HG03196 (cell line): ENCODE results near the gene SURF4.
"Not testable (repeated sequence)": the region's sequence is repeated elsewhere in the genome, so short reads cannot be mapped to it uniquely, and the experiment has no call there.

Source experiments
- ATAC-seq: cut with Tn5 transposase; IDR thresholded peaks from one replicate; pipeline ENCODE4 v1.9.1; 2021; ENCODE audit not compliant: unreplicated experiment

The SURF4 gene

DNA sequence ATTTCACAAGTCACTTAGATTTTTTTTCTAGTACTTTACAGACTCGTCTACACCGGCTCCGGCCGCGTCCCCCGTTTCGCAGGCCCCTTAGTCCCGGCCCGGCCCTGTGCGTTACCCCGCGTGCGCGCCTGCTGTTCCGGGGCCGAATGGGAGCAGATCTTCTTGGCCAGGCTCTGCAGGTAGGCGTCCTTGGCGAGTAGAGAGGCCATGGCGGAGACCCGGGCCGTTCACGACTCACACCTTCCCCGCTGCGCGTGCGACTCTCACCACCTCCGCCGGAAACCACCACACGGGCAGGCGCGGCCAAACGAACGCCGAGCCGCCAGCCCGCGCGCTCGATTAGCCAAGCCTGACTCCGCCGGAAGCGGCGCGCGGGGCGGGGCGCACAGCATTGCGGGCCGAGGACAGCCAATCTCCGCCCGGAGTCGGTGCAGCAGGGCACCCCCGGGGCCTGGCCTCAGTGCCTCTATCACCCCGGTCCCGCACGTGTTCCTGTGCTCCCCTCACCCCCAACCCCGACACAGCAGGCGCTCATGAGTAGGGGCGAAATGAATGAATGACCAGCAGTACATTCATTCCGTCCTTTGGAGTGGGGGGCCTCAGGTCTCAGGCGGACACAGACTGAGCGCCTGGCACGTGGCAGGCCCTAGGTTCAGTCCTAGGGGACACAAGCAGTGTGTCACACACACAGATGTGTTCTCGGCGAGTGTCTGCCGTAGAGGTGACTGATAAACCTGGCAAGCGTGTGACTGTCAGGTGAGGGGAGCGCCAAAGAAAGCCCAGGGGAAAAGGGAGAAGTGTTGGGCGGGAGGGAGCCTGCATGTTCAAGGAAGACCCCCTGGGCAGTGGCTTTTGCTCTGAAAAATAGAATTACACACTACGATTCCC is 39.7 kb downstream of the SURF4 start, which contains the start of gene SURF6:
Gene SURF6, minus strand, starts transcription at position 265 of the 888 bp plus-strand sequence. Its CDS starts 56 bp downstream, at position 209.
- peak; percentile 84 for ATAC-seq

DNA sequence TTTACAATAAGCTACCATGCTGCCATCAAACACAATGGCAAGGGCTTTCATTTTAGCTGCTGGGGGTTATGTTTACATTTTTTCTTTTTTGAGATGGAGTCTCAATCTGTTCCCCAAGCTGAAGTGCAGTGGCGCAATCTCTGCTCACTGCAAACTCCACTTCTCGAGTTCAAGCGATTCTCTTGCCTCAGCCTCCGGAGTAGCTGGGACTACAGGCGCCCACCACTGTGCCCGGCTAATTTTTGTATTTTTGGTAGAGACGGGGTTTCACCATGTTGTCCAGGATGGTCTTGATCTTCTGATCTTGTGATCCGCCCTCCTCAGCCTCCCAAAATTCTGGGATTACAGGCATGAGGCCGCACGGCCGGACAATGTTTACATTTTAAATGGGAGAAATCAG is 41.0 kb downstream of the SURF4 start:
- not testable (repeated sequence) for ATAC-seq

DNA sequence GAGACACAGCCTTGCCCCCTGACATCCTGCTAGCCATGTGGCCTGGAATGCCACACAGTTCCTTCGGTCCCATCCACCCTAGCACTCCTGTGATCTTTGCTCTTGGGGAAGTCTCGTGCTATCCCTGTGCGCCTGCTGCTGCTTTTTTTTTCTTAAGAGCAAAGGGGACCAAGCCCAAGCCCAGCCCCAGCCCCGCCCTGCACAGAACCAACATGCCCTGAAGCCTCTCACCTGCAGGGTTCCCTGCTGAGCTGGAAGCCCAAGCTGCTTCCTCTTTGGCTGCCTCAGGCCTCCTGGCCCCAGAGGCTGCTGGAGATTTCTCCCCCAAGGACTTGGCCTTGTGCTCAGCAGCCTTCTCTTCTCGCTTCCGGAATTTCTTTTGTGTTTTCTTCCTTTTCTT is 41.7 kb downstream of the SURF4 start:
- ATAC-seq: no peak

DNA sequence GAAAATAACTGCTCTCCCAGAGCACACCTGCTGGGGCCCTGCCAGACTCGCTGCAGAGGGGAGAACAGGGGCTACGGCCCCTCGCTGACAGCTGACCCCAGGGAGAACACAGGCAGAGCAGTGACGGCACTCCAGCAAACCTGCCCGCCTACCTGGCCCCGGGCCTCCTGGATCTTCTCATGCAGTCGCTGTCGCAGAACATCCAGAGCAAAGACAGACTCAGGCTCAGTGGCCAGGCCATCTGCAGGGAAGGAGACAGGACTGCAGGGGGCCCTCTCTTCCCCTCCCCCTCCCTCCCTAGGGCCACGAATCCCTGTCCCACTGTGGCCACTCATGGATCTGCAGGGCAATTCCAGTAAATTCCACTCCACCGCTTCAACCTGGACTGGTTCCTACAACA is 42.3 kb downstream of the SURF4 start:
- ATAC-seq: no peak

DNA sequence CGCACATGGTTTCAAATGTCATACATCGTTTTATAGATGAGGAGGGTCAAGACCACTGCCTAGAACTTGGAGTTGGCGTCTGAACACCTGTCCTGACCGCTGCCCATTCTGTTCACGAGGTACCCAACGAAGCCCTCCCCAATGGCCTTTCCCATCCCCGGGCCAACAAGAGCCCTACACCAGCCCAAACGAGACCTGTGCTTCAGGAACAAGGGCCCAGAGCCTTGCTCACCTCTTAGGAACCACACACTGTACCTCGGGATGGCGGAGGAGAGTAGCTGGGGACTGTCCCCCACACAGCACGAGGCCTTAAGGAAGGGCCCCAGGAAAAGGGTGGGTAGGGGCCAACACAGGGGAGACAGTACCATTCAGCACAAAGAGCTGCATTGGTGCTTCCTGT is 42.8 kb downstream of the SURF4 start:
- ATAC-seq: no peak

DNA sequence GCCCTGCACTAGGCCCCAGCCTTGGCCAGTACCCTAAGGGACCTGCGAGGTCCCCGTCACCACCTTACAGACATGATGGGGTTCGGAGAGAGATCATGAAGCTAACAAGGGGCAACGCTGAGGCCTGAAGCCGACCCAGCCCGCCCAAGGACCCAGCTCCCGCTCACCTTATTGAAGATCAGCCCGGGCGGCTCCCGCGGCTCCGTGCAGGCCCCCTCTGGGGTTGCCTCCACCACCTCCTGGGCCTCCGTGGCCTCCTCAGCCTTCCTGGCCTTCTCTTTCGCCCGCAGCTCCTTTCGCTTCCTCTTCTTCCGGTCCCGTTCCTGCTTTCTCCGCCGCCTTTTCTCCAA is 43.5 kb downstream of the SURF4 start:
- no peak for ATAC-seq

DNA sequence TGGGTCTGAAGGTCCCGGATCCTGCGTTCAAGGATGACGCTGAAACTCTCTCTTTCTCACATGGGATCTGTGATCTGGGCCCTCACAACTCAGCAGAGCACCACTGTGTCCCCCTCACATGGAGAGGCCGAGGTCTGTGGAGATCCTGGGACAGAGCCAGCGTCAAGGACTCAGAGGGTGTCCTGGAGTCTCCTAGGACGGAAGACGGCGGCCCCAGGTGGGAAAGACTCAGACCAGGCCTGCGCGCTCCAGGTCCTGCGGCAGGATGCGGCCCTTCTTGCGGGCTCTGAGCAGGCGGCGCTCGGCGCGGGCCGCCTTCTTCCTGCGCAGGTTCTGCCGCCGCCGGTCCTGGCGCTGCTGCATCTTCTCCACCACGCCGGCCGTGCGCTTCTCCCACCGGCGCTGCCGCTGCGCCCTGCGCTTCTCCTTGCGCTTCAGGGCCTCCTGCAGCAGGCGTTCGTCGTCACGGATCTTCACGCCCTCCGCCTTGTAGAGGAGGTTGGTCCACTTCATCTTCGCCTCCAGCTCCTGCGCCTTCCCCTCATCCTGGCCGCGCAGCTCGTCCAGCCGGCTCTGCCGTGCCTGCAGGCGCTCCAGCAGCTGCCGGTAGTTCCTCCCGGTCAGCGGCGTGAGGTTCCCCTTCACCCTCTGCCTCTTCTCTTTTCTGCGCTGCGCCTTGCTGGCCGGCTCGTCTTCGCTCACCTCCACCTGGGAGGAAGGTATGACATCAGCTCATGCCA is 44.0 kb downstream of the SURF4 start:
- ATAC-seq: no peak

DNA sequence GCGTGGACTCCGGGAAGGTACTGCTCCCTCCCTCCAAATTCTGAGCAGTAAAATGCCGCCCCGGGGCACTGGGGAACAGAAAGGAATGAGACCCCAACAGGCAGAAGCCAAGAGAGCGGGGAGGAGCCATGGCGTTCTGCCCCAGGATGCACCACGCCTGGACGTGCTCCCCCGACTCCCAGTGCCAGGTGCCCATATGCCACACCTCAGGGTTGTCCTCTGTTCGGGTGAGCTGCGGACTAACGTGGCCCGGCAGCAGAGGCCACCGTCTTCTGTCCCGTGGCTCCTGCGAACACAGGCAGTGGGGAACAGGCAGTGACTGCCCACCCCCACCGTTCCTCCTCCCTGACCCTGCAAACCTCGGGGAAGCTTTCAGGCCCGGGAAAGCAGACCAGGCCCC is 44.6 kb downstream of the SURF4 start:
- ATAC-seq: no peak

DNA sequence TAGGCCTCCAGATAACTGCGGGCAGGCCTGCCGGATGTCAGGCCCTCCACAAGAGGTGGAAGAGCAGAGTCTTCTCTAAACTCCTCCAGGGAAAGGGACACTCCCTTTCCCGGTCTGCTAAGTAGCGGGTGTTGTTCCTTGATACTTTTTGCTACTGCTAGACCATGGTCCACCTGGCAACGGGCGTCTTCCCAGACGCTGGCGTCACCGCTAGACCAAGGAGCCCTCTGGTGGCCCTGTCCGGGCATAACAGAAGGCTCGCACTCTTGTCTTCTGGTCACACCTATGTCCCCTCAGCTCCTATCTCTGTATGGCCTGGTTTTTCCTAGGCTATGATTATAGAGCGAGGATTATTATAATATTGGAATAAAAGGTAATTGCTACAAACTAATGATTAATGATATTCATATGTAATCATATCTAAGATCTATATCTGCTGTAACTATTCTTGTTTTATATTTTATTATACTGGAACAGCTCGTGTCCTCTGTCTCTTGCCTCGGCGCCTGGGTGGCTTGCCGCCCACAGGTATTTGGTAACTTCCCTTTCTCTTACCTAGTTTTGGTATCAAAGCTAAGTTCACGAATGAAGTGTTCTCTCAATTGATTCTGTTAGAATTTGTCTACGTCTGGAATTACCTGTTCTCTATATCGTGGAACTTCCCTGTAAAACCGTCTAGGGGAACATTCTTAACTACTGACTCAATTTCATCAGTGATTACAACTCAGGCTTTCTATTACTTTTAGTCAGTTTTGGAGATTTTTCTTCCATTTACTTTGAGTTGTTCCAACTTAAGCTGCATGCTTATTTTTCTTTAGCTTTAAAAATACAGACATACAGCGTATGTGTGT is 46.3 kb downstream of the SURF4 start:
- ATAC-seq: not testable (repeated sequence)

DNA sequence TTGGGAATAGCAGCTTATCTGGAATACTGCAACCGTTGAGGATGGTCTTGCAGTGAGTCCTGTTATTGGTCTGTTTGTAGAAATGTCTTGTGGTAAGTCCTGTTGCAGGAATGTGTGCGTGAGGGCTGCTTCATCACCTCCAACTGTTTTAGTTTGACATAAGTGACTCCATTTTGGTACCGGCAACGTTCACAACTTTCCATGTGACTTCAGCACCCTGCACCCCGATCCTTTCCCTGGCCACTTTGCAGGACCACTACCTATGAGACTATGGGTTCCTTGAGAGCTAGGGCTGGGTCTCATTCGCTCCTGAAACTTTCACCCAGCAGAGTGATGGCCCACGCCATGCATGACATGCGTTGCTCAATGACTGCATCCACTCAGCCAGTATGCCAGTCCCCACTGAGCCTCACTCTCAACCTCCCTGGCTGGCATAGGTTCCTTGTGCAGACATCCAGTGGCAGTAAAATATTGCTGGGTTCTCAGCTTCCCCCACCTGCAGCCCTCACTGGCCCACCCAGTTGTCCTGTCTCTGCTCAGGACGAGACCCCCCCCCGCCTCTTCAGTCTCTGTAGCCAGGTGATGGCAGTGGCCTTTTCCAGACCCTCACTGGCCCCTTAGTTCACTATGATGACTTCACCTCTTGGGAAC is 47.9 kb downstream of the SURF4 start:
- no peak for ATAC-seq

DNA sequence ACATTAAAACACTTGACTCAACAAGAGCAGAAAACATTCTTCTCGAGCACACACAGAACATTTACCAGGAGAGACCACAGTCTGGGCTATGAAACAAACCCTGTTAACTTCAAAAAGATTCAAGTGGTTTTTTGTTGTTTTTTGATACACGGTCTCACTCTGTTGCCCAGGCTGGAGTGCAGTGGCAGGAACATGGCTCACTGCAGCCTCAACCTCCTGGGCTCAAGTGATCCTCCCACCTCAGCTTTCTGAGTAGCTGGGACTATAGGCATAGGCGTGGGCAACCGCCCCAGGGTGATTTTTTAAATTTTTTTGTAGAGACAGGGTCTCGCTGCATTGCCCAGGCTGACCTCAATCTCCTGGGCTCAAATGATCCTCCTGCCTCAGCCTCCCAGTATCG is 48.8 kb downstream of the SURF4 start:
- not testable (repeated sequence) for ATAC-seq

DNA sequence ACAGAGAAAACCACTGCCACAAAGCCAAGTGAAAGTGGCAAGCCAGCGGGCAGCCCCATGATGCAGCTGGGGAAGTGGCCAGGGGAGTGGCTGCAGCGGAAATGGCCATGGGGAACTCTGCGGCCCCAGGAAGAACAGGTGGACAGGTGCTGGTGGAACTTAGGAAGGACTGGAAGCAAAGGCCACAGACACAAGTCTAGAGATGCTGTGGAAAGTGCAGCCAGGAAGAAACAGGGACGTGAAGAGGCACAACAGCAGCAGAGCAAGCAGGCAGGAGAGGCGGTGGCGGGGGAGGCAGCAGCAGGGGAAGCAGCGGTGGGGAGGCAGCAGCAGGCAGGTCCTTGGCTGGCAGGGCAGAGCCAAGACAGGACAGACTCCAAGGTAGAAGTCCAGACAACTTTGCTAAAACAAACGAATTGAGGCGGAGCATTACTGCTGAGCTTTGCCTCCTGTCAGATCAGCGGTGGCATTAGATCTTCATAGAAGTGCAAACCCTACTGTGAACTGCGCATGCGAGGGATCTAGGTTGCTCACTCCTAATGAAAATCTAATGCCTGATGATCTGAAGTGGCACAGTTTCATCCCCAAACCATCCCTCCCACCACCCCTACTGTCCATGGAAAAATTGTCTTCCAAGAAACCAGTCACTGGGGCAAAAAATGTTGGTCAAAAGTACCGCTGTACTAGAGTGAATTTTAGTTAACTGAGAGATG is 51.7 kb downstream of the SURF4 start:
- ATAC-seq: no peak

DNA sequence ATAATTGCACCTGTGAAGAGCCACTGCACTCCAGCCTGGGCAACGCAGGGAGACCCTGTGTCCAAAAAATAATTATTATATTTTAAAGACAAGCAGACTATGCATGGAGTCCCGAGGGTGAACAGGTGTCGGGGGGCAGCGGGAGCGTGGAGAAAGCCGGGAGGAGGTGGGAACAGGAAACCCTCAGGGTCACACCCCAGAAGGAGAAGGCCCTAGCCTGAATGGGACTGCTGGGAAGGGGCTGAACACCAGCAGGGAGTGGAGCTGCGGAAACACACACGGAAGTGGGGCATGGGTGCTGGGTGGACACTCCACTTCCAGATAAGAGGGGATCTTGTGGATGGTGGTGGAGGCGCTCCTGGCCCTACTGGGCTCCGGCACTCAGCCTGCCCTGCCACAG is 52.6 kb downstream of the SURF4 start:
- ATAC-seq: no peak

DNA sequence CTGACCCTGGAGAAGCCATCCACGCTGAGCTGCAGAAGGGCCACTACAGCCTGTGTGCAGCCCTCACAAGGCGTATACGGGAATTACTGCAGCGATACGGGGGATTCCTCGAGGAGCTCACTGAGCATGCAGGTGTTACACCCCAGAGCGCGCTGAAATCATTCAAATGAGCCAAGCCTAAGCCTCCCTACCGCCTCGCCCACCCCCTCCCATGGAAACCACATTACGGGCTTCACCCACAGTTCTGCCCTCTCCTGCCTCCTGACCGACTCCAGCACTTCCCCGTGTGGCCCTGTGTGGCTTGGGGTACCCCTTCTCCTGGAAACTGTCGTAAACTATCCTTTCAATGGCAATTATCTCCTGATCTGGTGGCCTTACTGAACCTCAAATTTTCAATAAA is 53.2 kb downstream of the SURF4 start:
- ATAC-seq: no peak

DNA sequence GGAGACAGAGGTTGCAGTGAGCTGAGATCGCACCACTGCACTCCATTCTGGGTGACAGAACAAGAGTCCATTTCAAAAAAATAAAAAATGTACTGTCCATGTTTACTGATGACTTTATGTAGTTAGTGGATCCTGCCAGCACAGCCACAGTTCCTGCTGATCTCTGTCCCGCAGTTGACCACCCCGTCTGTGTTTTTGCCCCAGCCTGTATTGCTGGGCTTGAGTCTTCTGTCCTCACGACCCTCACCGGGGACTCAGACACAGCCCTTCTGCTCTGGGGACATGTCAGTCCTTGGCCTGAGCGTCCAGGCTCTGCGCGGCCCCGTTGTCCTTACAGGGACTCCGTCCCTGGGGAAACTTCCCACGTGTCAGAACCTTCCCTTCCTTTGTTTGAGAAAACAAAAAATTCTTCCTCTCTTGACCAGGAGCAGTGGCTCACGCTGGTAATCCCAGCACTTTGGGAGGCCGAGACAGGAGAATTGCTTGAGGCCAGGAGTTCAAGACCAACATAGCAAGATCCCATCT is 54.4 kb downstream of the SURF4 start:
- ATAC-seq: no peak

DNA sequence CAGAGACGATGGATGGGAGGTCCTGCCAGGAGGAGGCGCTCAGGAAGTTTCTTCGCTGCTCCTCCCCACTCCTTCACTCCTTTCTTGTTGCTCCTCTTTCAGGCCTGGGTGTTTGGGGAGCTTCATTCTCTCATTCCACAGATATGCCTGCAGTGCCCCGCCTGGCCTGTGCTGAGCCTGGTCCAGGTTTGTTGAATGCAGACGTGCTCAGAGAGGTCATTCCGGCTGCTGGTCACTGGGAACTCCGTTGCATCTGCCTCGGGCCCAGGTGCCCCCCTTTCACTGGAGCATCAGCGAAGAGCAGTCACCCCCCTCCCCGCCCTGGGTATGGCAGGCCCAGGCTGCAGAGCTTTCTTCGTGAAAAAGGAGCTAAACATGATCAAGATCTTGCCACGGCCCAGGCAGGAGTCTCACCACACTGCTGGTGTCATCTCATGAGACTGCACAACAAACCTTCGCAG is 55.4 kb downstream of the SURF4 start:
- ATAC-seq: no peak

DNA sequence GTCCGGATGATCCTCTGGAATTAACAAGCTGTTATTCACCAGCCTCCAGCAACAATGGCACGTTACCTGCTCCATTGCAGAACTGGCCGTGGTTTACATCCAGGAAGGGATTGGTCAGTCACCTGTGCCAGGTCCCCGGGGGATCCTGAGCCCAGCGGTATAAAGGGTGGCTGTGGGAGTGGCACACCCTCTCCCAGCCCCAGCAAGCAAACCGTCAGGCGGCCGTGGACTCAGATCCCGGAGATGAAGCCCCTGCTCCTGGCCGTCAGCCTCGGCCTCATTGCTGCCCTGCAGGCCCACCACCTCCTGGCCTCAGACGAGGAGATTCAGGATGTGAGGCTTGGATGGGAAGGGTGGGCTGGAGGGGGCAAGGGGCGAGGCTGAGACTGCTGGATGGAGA is 58.3 kb downstream of the SURF4 start:
- ATAC-seq: not testable (repeated sequence)

DNA sequence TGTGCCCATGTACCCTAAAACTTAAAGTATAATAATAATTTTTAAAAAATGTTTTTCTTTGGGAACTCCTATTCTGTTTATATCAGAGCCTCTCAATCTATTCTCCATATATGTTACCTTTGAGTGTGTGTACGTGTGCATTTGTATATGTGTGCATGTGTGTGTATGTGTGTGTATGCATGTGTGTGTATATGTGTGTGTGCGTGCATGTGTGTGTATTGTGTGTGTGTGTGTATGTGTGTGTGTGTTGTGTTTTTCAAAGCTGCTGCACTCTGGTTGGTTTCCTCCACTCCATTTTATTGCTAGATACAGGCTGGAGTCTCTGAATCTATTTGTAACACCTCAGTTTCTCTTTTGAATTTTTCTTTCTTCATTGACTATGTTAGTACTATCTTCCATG is 59.9 kb downstream of the SURF4 start:
- no peak for ATAC-seq
